T-helper 2 cell treated with Interferon-gamma antibody and Interleukin-4, amounts not matched to agents 100 ng/mL and 5 ng/mL, for 36 hours (primary cell): ENCODE results near the gene CNIH3. TPM values are rescaled to one million over a fixed set of nuclear protein-coding genes. Genes with fewer than 3 reads are reported as not detected.

ENCODE experiments used
- intact Hi-C: fragments of 100-400 bp; cut with micrococcal nuclease; formaldehyde crosslinking; loops from one replicate; pipeline ENCODE4 v1.15.1; 2023
- total RNA-seq: library from RNA; stranded (reverse); gene quantifications from 2 replicates; pipeline ENCODE4 v1.2.3, GENCODE V29; 2022

The CNIH3 gene
- total RNA-seq, 1 donor from 2014 or later = 1.2 TPM

DNA sequence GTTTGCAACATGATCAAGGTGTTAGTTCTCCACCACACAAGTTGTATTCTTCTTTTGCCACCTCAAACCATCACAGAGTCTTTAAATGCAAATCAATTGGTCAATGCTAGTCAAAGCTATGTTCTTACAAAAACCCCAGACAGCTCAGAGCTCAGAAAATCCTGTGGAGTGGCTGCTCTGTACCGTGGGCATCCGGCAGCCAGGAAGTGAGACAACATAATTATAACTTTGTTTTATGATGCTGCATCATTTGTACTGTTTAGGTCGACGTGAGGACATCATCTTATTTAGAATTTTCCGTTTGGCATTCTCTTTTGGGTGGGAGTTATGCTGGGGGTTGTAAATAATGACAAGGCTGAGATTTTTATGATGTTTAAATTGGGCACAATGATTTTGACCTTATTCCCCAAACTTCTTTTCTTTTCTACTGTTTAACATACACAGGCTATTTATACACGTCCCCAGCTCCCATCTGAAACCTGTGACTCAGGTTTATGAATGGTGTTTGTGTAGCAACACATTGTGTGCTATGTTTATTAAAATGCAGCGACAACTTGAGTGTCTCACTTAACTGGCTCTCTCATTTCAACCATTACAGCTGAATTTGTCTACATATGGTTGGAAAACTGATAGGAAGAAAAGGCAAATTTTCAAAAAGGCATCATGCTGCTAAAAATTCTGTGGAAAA, 124.0 kb downstream of the CNIH3 start:
- intact Hi-C loops = no loop called here

GRCh38 chr1:224740685-224741052, 124.6 kb downstream of the CNIH3 start:
- intact Hi-C loops = no loop called here

DNA sequence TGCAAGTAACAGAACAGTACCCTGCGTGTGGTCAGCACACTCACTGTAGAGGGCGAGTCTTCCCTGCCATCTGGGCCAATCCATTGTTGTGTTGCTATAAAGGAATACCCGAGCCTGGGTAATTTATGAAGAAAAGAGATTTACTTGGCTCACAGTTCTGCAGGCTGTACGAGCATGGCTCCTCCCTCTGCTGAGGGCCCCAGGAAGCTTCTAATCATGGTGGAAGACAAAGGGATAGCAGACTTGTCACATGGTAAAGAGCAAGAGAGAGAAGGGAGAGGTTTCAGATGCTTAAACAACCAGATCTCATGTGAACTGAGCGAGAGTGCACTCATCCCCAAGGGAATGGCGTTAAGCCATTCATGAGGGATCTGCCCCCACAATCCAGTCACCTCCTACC, 126.2 kb downstream of the CNIH3 start:
- intact Hi-C loops = no loop called here

DNA sequence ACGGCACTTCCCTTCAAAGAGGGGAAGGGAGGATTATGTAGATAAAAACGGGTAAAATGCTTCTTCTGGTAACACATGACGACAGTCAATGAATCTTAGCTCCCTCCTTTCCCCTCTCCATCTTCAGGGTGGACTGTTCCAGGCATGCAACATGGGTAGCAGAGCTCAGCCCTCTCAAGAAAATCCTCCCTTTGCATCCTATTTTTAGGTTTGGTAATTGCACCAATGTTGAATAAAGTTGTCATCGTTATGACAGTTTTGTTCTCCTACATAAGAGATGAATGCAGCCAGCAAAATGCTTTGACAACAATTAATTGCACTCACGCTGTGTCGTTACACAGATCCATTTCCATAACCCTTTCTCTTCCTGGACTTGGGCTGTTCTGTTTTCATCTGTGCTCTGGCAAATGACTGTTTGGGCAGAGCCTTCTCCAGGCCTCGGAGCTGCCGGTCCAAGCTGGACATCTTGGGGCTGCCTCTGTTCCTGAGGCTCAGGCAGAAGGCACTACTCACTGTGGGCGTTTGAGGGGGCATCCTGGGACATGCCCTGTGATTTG, 127.6 kb downstream of the CNIH3 start:
- intact Hi-C loops = no loop called here

DNA sequence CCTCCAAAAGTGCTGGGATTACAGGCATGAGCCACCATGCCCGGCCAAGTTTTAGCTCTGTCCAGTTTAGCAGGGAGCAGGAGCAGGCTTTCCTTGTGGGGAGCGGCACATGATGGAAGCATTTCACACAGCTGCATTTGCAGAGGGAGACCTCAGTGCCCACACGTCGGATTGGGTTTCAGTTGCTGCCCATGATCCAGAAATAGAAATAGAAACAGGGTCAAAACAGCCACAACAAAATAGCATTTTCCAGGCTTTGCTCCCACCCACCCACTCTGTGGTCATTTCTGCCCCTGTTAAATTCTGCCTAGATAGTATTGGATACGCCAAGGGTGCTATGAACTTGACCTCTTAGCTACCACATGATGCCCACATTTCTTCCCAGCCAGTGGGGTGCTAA, 128.4 kb downstream of the CNIH3 start:
- intact Hi-C loops = no loop called here

DNA sequence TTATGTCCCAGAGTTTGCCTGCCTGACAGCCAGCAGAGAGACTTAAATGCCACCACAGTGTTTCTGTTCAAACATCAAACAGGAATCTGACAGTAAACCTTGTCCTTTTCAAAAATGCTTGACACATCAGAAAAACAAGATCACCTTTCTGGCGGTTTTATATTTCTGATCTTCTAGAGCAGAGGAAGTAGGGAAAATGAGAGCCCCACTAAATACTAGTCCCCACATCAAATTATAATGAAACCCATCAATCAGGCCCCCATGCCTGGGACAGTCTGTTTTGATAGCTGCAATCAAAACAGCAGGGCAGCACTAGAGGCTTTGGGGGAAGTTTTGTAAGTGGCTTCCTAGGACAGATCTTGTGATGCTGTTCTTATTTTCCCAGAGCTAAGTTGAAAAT, 129.3 kb downstream of the CNIH3 start:
- intact Hi-C loops = no loop called here

DNA sequence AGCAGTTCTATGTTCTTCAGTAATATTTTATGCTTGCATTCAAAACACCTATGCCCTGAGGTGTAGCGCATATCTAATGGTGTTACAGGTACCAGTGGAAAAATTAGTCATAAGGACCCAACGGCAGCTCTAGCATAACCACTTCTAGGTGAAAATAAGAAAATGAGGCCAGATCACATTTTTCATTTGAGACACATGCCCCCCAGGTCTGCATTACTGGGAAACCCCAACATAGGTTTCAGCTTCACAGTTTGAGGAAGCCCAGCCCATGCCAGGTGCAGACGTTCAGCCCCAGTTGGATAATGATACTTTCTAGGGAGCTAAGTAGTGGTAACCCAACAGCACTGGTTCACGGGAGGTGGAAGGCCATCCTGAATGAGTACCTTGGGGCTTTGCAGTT, 129.8 kb downstream of the CNIH3 start:
- intact Hi-C loops = no loop called here

GRCh38 chr1:224747578-224747977, 131.5 kb downstream of the CNIH3 start:
- intact Hi-C loops = no loop called here

DNA sequence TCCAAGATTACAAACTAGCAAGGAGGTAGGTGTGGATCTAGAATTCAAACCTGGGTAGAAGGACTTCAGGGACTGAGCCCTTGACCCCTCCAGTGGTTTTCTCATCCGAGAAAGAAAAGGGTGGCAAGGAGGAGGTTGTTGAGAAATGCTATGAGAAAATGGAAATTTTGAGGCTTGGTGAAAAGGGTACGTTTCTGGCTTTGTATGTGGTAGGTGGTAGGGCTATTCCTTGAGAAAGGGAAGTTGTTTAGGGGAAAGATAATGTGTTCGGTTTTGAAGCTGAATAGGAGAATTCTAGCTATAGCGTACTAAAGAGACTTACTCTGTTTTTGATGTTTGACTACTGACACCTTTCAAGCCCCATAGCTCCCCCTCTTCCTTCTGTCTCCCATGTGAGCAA, 133.8 kb downstream of the CNIH3 start:
- intact Hi-C loops = no loop called here

DNA sequence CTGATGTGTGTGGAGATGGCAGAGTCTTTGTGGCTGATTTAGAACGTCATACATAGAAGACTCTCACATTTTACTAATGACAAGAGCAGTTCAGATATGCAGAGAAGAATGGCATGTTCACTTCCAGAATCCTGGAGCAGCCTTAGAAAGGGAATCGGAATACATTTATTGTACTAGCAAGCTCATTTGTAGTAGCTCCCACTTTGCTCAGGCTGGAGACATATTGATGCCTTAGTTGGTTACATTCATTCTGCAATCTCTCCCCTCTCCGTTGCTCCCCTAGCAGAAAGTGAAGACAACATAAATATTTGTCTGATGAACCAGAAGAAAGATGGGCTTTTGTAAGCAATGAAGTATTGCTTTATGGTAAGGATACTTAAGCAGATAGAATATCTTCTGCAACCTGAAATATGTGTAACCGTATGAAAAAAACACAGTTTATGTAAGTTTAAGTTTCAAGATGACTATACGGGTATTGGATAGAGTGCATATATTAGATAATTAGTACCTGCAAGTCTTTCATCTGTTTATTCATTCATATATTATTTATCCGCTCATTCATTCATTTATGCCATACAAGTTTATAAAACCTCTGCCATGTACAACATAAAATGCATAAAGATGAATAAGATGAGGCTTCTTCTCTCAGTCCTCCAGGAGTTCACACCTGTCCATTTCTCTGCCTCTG, 135.7 kb downstream of the CNIH3 start:
- intact Hi-C loops = no loop called here

DNA sequence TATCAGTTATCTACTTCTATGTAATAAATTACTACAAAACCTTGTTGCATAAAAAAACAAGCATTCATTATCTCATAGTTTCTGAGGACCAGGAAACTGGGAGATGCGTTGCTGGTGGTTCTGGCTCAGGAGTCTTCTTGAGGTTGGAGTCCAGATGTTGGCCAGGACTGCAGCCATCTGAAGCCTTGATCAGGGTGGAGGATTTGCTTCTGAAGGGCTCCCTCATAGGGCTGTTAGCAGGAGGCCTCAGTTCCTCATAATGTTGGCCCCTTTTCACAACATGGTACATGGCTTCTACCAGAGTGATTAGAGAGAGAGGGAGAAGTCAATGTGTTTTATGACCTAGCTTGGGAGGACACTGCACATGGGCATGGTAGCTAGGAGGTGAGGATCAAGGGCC, 137.4 kb downstream of the CNIH3 start:
- intact Hi-C loops = no loop called here

DNA sequence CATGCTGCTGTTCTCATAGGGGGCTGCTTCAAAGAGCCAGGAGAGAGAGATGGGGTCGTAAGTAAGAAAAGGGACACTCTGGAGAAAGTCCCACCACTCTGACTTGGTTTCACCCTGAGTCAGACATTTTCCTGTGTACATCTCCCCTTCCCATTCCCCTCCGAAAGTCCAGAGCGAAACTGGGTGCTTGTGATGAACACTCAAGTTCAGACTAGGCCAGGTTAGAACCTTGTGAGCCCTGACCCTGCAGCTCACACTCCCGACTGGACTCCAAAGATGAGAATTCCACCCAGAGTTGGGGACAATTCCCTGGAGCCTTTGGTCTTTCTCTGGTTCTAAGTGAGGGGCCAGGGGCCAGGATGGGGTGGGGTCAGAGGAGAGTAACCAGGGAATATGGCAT, 139.5 kb downstream of the CNIH3 start:
- intact Hi-C loops = no loop called here

DNA sequence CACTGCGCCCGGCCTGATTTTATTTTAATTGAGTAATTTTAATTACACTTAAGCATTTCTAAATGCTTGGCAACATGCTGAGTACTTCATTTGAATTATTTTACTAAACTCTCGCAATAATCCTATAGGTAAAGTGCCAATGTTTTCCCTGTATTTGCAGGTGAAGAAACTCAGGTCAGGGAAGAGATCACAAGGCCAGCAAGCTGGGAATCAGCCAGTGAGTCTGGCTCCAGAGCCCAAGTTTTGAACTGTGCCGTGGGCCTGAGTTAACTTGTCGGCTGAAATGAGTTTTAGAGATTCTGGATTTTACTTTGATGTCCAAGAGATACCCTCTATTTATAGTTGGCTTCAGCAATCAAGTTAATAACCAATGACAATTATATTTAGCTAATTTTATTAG, 141.4 kb downstream of the CNIH3 start:
- intact Hi-C loops = no loop called here

GRCh38 chr1:224759135-224759534, 143.0 kb downstream of the CNIH3 start:
- intact Hi-C loops = no loop called here

GRCh38 chr1:224759681-224760091, 143.6 kb downstream of the CNIH3 start:
- intact Hi-C loops = no loop called here

- intact Hi-C loops = no loop called here
These were observed 144.0 kb downstream of the CNIH3 start for GRCh38 chr1:224760163-224760562.

- intact Hi-C loops = no loop called here
These were observed 145.1 kb downstream of the CNIH3 start for GRCh38 chr1:224761245-224761644.

DNA sequence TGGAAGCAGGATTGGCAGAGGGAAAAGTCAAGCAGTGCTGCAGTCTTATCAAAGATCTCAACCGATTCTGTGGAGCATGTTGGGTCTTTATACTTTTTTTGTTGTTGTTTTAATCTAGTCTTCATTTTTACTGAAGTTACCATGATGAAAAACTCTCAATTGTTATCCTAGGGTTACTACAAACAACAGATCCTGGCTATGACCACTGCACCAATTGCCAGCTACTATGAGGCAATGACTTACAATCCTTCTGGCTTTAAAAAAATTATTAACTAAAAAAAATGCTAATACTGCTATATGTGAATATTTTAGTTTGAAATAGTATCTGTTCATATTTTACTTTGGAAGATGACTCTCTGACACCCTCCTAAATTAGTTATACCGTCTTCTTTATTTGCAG, 145.9 kb downstream of the CNIH3 start:
- intact Hi-C loops = no loop called here

- intact Hi-C loops = no loop called here
These were observed 146.6 kb downstream of the CNIH3 start for GRCh38 chr1:224762701-224763100.

- intact Hi-C loops = no loop called here
These were observed 147.1 kb downstream of the CNIH3 start for GRCh38 chr1:224763126-224763775.

DNA sequence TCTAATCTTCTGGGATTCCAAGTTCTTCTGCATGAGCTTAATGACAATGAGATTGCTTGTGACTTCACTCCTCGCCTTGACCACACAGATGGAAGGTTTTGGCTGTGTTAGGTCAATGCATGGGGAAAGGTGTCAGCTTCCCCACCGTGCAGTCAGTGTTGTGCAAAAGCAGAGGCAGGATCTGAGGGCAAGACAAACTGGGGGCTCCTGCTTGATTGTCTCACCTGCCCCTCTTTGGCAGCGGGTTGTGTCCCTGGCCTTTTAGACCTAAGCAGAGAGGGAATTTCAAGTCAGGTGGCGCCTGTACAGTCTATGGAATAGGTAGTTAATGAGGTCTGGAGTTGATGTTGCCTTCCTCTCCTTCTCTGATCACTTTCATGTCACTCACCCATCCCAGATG, 150.1 kb downstream of the CNIH3 start:
- intact Hi-C loops = no loop called here

DNA sequence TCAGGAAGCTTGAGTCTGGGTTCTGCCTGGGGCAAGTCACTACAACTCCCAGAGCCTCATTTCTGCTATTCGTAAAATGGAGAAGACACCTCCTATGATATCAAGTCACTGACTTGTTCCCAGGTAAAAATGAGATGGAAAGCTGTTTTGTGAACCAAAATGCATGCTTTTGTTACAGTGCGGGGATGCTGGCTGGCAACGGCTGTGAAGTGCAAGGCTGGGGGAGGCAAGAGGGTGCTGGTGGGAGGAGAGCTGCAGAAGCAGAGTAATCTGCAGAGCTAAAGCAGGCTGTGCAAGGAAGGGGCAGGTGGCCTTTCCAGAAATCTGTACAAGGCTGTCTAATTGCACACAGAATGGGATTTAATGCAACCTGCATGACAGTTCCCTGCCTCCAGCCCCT, 150.9 kb downstream of the CNIH3 start:
- intact Hi-C loops = no loop called here
